GM23248 (cell line): ENCODE data around the gene ADAM8.

Experiments used
- EZH2 ChIP-seq: fragments of 200-600 bp; sonication (generic); IDR thresholded peaks from 2 replicates; pipeline ENCODE4 v1.6.1; 2018; ENCODE audit warnings: antibody characterized with exemption, mild to moderate bottlenecking; ENCODE audit not compliant: insufficient read depth, poor library complexity, severe bottlenecking
- EZH2phosphoT487 ChIP-seq: fragments of 200-600 bp; sonication (generic); IDR thresholded peaks from 2 replicates; pipeline ENCODE4 v1.6.1; 2018; ENCODE audit warnings: antibody characterized with exemption, moderate library complexity, mild to moderate bottlenecking, low read depth; ENCODE audit not compliant: insufficient read depth

GRCh38 chr10:133278577-133279265 lies 2.1 kb upstream of the ADAM8 start:
- TF ChIP-seq EZH2 (no peak), EZH2phosphoT487 (no peak)
